Stimulated activated CD4-positive, alpha-beta T cell treated with anti-CD3 and anti-CD28 coated beads, Interleukin-4, amount 100 ng/mL, for 4 hours (primary cell): ENCODE measurements around the gene TXLNB.
"Not testable (repeated sequence)": the region's sequence is repeated elsewhere in the genome, so short reads cannot be mapped to it uniquely, and the experiment has no call there.

ENCODE experiments used
- DNase-seq, 2 experiments: peaks; one replicate each; pipeline ENCODE4 v3.0.0-alpha.2; 2020

The TXLNB gene

GRCh38 chr6:139230391-139230840, 61.4 kb downstream of the TXLNB start:
- no peak for DNase-seq

GRCh38 chr6:139228387-139228786, 63.4 kb downstream of the TXLNB start:
- not testable (repeated sequence) for DNase-seq

GRCh38 chr6:139219746-139220145, 72.1 kb downstream of the TXLNB start:
- no peak for DNase-seq

- peak; percentile 60 to 76 for DNase-seq
Observed at GRCh38 chr6:139219271-139219729, 72.5 kb downstream of the TXLNB start.

GRCh38 chr6:139212460-139212859, 79.3 kb downstream of the TXLNB start:
- not testable (repeated sequence) for DNase-seq

GRCh38 chr6:139210766-139211165, 81.0 kb downstream of the TXLNB start:
- DNase-seq = not testable (repeated sequence)

- DNase-seq = no peak
Observed at GRCh38 chr6:139205843-139206242, 86.0 kb downstream of the TXLNB start.

- no peak for DNase-seq
Observed at GRCh38 chr6:139204978-139205377, 86.8 kb downstream of the TXLNB start.

- no peak for DNase-seq
Observed at GRCh38 chr6:139201378-139201777, 90.4 kb downstream of the TXLNB start.

- DNase-seq = no peak
Observed at GRCh38 chr6:139198529-139199288, 93.1 kb downstream of the TXLNB start.

- DNase-seq = no peak
Observed at GRCh38 chr6:139194740-139195139, 97.1 kb downstream of the TXLNB start.
